MG63 (cell line): Measurements from ENCODE around the gene SUN2. TPM values are rescaled to one million over a fixed set of nuclear protein-coding genes. Genes with fewer than 3 reads are reported as not detected.

Experiments used
- total RNA-seq: library from RNA; depleted of rRNA; stranded (reverse); fragments of >200 nt; shearing (Covaris generic); gene quantifications from 2 replicates; pipeline ENCODE4 v1.2.3, GENCODE V29; 2014; ENCODE audit warnings: low replicate concordance; rRNA removed

The SUN2 gene
- total RNA-seq, 1 experiment from 2014 or later: 182 TPM

Other genes starting within 250 kb of the SUN2 start
- gene DDX17, start 249.7 kb downstream of the SUN2 start, total RNA-seq: 246 and 311 TPM in 2 replicates
- gene DMC1, start 185.8 kb downstream of the SUN2 start, total RNA-seq: 0.26 TPM in 1 of 2 replicates, not detected in the other
- gene FAM227A, start 99.6 kb downstream of the SUN2 start, total RNA-seq: 0.33 TPM in 1 of 2 replicates, not detected in the other
- 29.5 and 33.8 TPM in 2 replicates for gene CBY1, start 99.4 kb downstream of the SUN2 start, total RNA-seq
- gene TOMM22, start 74.0 kb downstream of the SUN2 start, total RNA-seq: 110 and 257 TPM in 2 replicates
- 47.5 and 113 TPM in 2 replicates for gene JOSD1, start 55.1 kb downstream of the SUN2 start, total RNA-seq
- gene GTPBP1, start 50.1 kb downstream of the SUN2 start, total RNA-seq: 19.4 and 22.0 TPM in 2 replicates
- 11.3 and 18.8 TPM in 2 replicates for gene DNAL4, start 38.1 kb upstream of the SUN2 start, total RNA-seq
- gene NPTXR, start 88.0 kb upstream of the SUN2 start, total RNA-seq: 0.76 and 1.8 TPM in 2 replicates
- 9.1 and 18.9 TPM in 2 replicates for gene CBX6, start 116.2 kb upstream of the SUN2 start, total RNA-seq
- not detected in 2 replicates for gene APOBEC3A, start 201.6 kb upstream of the SUN2 start, total RNA-seq
- 3.6 and 4.5 TPM in 2 replicates for gene APOBEC3B, start 226.3 kb upstream of the SUN2 start, total RNA-seq